ENCODE data around the gene HERPUD1.

HERPUD1 gene

DNA sequence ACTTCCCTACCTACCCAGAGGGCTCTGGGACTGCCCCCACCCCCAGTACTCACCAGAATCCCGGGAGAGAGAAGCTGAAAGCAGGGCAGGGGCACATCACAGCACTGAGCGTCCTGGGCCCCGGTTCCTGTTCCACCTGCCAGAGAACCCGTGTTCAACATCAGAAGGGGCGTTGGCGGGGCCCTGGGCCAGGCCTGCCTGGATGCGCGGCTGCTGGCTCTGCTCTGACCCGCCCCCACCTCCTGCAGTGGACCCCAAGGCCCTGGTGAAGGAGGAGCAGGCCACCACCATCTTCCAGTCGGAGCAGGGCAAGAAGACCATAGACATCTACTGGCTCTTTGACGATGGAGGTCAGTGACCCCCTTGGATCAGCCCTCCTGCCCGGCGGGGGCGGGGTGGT lies 39.2 kb upstream of the HERPUD1 start:
- no peaks in the 10 kb centered on the region for H3K79me2 ChIP-seq (ENCODE audit: low read length)
- H3K9me2 ChIP-seq (replicated peaks; ENCODE audit: insufficient read depth, low read length): no peaks in the 10 kb centered on the region
- H3K27ac ChIP-seq (ENCODE audit: low read length): no peak overlapping the region
- H3K9ac ChIP-seq (ENCODE audit: low read length): no peak overlapping the region
- H3K36me3 ChIP-seq (replicated peaks; ENCODE audit: insufficient read depth, low read length): no peaks in the 10 kb centered on the region
- TF ChIP-seq, protein P1, sequence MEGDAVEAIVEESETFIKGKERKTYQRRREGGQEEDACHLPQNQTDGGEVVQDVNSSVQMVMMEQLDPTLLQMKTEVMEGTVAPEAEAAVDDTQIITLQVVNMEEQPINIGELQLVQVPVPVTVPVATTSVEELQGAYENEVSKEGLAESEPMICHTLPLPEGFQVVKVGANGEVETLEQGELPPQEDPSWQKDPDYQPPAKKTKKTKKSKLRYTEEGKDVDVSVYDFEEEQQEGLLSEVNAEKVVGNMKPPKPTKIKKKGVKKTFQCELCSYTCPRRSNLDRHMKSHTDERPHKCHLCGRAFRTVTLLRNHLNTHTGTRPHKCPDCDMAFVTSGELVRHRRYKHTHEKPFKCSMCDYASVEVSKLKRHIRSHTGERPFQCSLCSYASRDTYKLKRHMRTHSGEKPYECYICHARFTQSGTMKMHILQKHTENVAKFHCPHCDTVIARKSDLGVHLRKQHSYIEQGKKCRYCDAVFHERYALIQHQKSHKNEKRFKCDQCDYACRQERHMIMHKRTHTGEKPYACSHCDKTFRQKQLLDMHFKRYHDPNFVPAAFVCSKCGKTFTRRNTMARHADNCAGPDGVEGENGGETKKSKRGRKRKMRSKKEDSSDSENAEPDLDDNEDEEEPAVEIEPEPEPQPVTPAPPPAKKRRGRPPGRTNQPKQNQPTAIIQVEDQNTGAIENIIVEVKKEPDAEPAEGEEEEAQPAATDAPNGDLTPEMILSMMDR (IDR thresholded peaks at IDR 0.05; ENCODE audit: low read length): no peak
- no peak for TF ChIP-seq EZH2 (optimal IDR thresholded peaks at IDR 0.05; ENCODE audit: low read depth, low read length)
- no peak for TF ChIP-seq EZH2phosphoT487 (IDR thresholded peaks at IDR 0.05; ENCODE audit: low read length)
- peaks cover 14% of the 10 kb centered on the region for H3K4me1 ChIP-seq (ENCODE audit: low read length)
- H3K9me3 ChIP-seq (replicated peaks; ENCODE audit: insufficient read depth, low read length): no peaks in the 10 kb centered on the region
- H3F3A ChIP-seq (ENCODE audit: insufficient read depth, low read length): no peaks in the 10 kb centered on the region; the same call in 1 of the 2 replicates
- DNase-seq: no peak
- H2AFZ ChIP-seq (ENCODE audit: low read length): no peak overlapping the region
- H3K27me3 ChIP-seq (replicated peaks; ENCODE audit: insufficient read depth, low read length): no peaks in the 10 kb centered on the region
- H3K4me2 ChIP-seq (ENCODE audit: low read depth, low read length): no peak overlapping the region
- no peak overlapping the region for H3K4me3 ChIP-seq (ENCODE audit: low read length)
- H4K20me1 ChIP-seq (ENCODE audit: insufficient read depth, low read length): no peaks in the 10 kb centered on the region

DNA sequence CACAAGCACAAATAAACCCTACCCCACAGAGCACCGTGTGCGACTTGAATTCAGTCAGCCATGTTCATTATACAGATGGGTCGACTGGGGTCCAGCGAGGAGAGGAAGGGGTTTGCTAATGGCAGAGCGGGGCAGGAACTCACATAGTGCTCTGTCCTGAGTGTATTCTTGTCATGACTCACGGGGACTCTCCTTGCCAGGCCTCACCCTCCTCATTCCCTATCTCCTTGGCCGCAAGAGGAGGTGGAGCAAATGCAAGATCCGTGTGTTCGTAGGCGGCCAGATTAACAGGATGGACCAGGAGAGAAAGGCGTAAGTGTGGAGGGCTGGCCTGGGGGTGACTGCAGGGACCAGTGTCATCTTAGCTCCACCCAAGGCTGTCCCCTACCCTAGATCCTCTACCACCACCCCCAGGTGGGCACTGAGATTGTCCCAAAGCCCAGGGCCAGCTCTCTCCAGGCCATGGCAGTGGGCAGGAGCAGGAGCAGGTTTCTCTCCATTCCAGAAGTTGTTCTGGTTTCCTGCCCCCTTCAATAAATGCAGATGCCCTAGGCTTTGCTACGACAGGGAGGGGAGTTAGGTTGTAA lies 37.5 kb upstream of the HERPUD1 start:
- DNase-seq: no peak
- TF ChIP-seq EZH2phosphoT487 (IDR thresholded peaks at IDR 0.05; ENCODE audit: low read length): no peak
- TF ChIP-seq, protein P1 (IDR thresholded peaks at IDR 0.05; ENCODE audit: low read length): no peak
- no peak for TF ChIP-seq EZH2 (optimal IDR thresholded peaks at IDR 0.05; ENCODE audit: low read depth, low read length)
- no peak overlapping the region for H3K4me2 ChIP-seq (ENCODE audit: low read depth, low read length)
- no peaks in the 10 kb centered on the region for H4K20me1 ChIP-seq (ENCODE audit: insufficient read depth, low read length)
- H3K9me3 ChIP-seq (replicated peaks; ENCODE audit: insufficient read depth, low read length): no peaks in the 10 kb centered on the region
- H3K79me2 ChIP-seq (ENCODE audit: low read length): no peaks in the 10 kb centered on the region
- H3K27me3 ChIP-seq (replicated peaks; ENCODE audit: insufficient read depth, low read length): no peaks in the 10 kb centered on the region
- H3K27ac ChIP-seq (ENCODE audit: low read length): no peak overlapping the region
- no peak overlapping the region for H3K9ac ChIP-seq (ENCODE audit: low read length)
- no peaks in the 10 kb centered on the region for H3K9me2 ChIP-seq (replicated peaks; ENCODE audit: insufficient read depth, low read length)
- H3K36me3 ChIP-seq (replicated peaks; ENCODE audit: insufficient read depth, low read length): no peaks in the 10 kb centered on the region
- H2AFZ ChIP-seq (ENCODE audit: low read length): no peak overlapping the region
- no peaks in the 10 kb centered on the region; the same call in 1 of the 2 replicates for H3F3A ChIP-seq (ENCODE audit: insufficient read depth, low read length)
- H3K4me1 ChIP-seq (ENCODE audit: low read length): peaks cover 7% of the 10 kb centered on the region
- no peak overlapping the region for H3K4me3 ChIP-seq (ENCODE audit: low read length)

DNA sequence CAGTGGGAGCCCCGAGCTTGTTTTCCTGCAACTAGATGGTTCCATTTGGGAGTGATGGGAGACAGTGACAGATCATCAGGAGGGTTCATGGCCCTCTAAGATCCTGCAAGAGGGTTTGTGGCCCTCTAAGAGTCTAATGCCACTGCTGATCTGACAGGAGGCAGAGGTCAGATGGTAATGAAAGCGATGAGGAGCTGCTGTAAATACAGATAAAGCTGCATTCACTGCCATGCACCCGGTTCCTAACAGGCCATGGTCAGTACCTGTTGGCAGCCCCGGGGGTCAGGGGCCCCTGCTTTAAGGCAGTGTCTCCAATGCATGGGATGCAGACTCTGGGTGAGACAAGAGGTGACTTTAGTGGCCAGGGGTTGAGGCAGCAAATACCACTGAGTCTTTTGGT lies 36.1 kb upstream of the HERPUD1 start:
- Histone ChIP-seq H3K9ac (ENCODE audit: low read length) (no peak overlapping the region), H2AFZ (ENCODE audit: low read length) (no peak overlapping the region), H3K9me2 (replicated peaks; ENCODE audit: insufficient read depth, low read length) (no peaks in the 10 kb centered on the region), H3K4me1 (ENCODE audit: low read length) (peaks cover 7% of the 10 kb centered on the region), H4K20me1 (ENCODE audit: insufficient read depth, low read length) (no peaks in the 10 kb centered on the region), H3K4me3 (ENCODE audit: low read length) (no peak overlapping the region), H3K27ac (ENCODE audit: low read length) (no peak overlapping the region), H3K36me3 (replicated peaks; ENCODE audit: insufficient read depth, low read length) (no peaks in the 10 kb centered on the region), H3K4me2 (ENCODE audit: low read depth, low read length) (no peak overlapping the region), H3K79me2 (ENCODE audit: low read length) (no peaks in the 10 kb centered on the region), H3K9me3 (replicated peaks; ENCODE audit: insufficient read depth, low read length) (no peaks in the 10 kb centered on the region), H3F3A (ENCODE audit: insufficient read depth, low read length) (no peaks in the 10 kb centered on the region), H3K27me3 (replicated peaks; ENCODE audit: insufficient read depth, low read length) (no peaks in the 10 kb centered on the region)
- no peak for DNase-seq
- TF ChIP-seq EZH2 (optimal IDR thresholded peaks at IDR 0.05; ENCODE audit: low read depth, low read length) (no peak), EZH2phosphoT487 (IDR thresholded peaks at IDR 0.05; ENCODE audit: low read length) (no peak)
- TF ChIP-seq, protein P1 (IDR thresholded peaks at IDR 0.05; ENCODE audit: low read length): no peak

All from MM.1S (cell line).